ENCODE results near the gene CD81. TPM values are rescaled to one million over a fixed set of nuclear protein-coding genes. Genes with fewer than 3 reads are reported as not detected.

CD81 gene
- total RNA-seq, 4 donors from 2014 or later: 110 to 265 (median 125) TPM

DNA sequence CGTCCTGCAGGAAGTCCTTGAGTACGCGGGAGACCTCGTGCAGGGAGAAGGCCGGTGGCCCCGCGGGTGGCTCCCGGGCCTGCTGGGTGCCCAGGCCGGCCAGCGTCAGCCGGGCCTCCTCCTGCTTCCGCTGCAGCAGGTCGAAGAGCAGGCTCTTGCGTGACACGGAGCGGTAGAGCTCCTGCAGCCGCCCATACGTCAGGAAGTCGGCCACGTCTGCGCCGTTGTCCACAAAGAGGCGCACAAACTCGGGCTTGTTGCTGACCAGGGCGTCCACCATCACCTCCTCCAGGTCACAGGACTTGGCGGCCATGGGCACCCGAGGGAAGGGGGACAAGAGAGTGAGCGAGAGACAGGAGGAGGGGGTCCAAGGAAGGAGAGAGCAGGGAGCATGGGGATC, 38.1 kb downstream of the CD81 start:
- WGBS, 2 donors: 67 to 85% methylated on average over 2 to 4 of the region's 28 CpGs
- H3K4me3 ChIP-seq: no peak overlapping the region
- peaks cover 0 to 7% (median 4%) of the 10 kb centered on the region in 3 donors for H3K4me1 ChIP-seq
- H3K27me3 ChIP-seq: peaks cover 0 to 12% (median 0%) of the 10 kb centered on the region in 4 donors
- TF ChIP-seq POLR2A (IDR thresholded peaks at IDR 0.05): no peak
- no peaks in the 10 kb centered on the region for H3K36me3 ChIP-seq
- H3K9me3 ChIP-seq: no peaks in the 10 kb centered on the region
- no peak overlapping the region for H3K27ac ChIP-seq
- no peak for DNase-seq
- intact Hi-C loops (cut with DNase I): no loop called here

- no peak for TF ChIP-seq CTCF (IDR thresholded peaks at IDR 0.05)
- no peak for TF ChIP-seq POLR2A (IDR thresholded peaks at IDR 0.05)
- 62 to 82% methylated on average over 4 to 11 of the region's 34 CpGs for WGBS, 2 donors
- Histone ChIP-seq H3K4me1 (peaks cover 0 to 13% (median 9%) of the 10 kb centered on the region in 3 donors), H3K27me3 (peaks cover 0 to 9% (median 0%) of the 10 kb centered on the region in 4 donors), H3K27ac (no peak overlapping the region), H3K36me3 (no peaks in the 10 kb centered on the region), H3K4me3 (no peak overlapping the region), H3K9me3 (no peaks in the 10 kb centered on the region)
- intact Hi-C loops (cut with DNase I): no loop called here
- no peak for DNase-seq
These were observed 38.7 kb downstream of the CD81 start for GRCh38 chr11:2415601-2416380.

- Histone ChIP-seq H3K4me1 (peaks cover 0 to 16% (median 11%) of the 10 kb centered on the region in 3 donors), H3K9me3 (no peaks in the 10 kb centered on the region), H3K4me3 (no peak overlapping the region), H3K27ac (no peak overlapping the region), H3K27me3 (peaks cover 0 to 17% (median 0%) of the 10 kb centered on the region in 4 donors), H3K36me3 (no peaks in the 10 kb centered on the region)
- 69 to 80% methylated on average over 15 of the region's 18 CpGs for WGBS, 2 donors
- intact Hi-C loops (cut with DNase I): no loop called here
- no peak for DNase-seq
- TF ChIP-seq POLR2A (IDR thresholded peaks at IDR 0.05) (no peak), CTCF (IDR thresholded peaks at IDR 0.05) (no peak)
These were observed 39.7 kb downstream of the CD81 start for GRCh38 chr11:2416765-2417164.

DNA sequence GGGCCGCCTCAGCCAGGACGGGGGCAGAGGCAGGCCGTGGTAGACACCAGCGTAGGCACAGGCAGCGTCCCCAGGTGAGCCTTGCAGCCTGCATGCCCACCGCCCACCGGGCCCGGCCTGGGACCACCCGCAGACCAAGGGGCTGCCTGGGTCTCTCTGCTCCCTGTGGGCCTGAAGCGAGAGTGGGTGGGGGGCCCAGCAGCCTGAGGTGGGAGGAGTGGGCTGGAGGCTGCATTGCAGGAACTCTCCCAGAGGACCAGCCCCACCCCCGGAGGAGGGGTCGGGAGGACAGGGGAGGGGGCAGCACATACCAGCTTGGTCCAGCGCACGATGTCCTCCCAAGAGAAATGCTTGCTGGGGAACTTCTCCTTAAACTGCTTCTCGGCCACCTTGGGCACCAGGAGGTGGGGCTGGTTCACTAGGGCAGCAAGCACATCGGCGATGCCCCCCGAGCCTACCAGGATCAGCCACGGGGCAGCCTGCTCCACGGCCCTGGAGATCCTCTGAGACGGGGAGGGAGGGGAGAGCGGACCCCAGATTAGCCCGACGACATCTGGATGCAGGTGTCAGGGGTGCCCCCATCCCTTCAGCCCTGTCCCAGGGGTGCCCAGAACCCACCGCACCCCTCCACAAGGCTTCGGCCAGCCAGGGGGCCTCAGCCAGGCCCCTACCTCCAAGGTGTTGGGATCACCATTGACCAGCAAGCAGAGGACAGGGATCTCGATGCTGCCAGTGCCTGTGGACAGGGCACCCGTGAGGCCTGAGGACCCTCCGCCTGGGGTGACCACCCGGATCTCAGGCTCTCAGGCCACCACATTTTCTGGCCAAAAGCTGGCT, 41.0 kb downstream of the CD81 start:
- intact Hi-C loops (cut with DNase I): no loop called here
- WGBS, 2 donors: 76% methylated on average over 15 of the region's 30 CpGs; no CpG with 5 or more reads in 1 of the 2 donors

More for the DNA sequence above, 41.0 kb downstream of the CD81 start:
- no peak for TF ChIP-seq CTCF (IDR thresholded peaks at IDR 0.05)
- no peak for TF ChIP-seq POLR2A (IDR thresholded peaks at IDR 0.05)
- H3K27me3 ChIP-seq: peaks cover 0 to 30% (median 0%) of the 10 kb centered on the region in 4 donors
- DNase-seq: no peak
- no peaks in the 10 kb centered on the region for H3K36me3 ChIP-seq
- no peaks in the 10 kb centered on the region for H3K9me3 ChIP-seq
- H3K27ac ChIP-seq: no peak overlapping the region
- peaks cover 0 to 16% (median 11%) of the 10 kb centered on the region in 3 donors for H3K4me1 ChIP-seq
- H3K4me3 ChIP-seq: no peak overlapping the region
